NK-92 (cell line): ENCODE data around the gene RBP7.
"Not testable (repeated sequence)": the region's sequence is repeated elsewhere in the genome, so short reads cannot be mapped to it uniquely, and the experiment has no call there.

Experiments used
- DNase-seq: peaks from one replicate; lab custom pipeline; 2025; ENCODE audit not compliant: unreplicated experiment; lab: John Stamatoyannopoulos, UW

The RBP7 gene

GRCh38 chr1:9996624-9997582, at the start of gene RBP7:
RBP7 (plus strand) TSS chr1:9997228; CDS start chr1:9997259, 31 bp downstream.
- DNase-seq: no peak

GRCh38 chr1:9957726-9958125, 39.3 kb upstream of the RBP7 start:
- DNase-seq: no peak

- no peak for DNase-seq
Observed at GRCh38 chr1:9960011-9960410, 37.0 kb upstream of the RBP7 start.

GRCh38 chr1:9960706-9961562, 36.1 kb upstream of the RBP7 start:
- no peak for DNase-seq

GRCh38 chr1:9984253-9984652, 12.8 kb upstream of the RBP7 start:
- no peak for DNase-seq

- no peak for DNase-seq
Observed at GRCh38 chr1:9985001-9985400, 12.0 kb upstream of the RBP7 start.

- DNase-seq: no peak
Observed at GRCh38 chr1:9989773-9990172, 7.3 kb upstream of the RBP7 start.

GRCh38 chr1:9990944-9991343, 6.1 kb upstream of the RBP7 start:
- DNase-seq: no peak

- no peak for DNase-seq
Observed at GRCh38 chr1:9992910-9993309, 4.1 kb upstream of the RBP7 start.

GRCh38 chr1:9993561-9994075, 3.4 kb upstream of the RBP7 start:
- DNase-seq: no peak

GRCh38 chr1:10001016-10001665, 4.1 kb downstream of the RBP7 start:
- DNase-seq: no peak

GRCh38 chr1:10005248-10005647, 8.2 kb downstream of the RBP7 start:
- DNase-seq: not testable (repeated sequence)

GRCh38 chr1:10007169-10007568, 10.1 kb downstream of the RBP7 start:
- DNase-seq: no peak

GRCh38 chr1:10014016-10014415, 17.0 kb downstream of the RBP7 start:
- no peak for DNase-seq

GRCh38 chr1:10019561-10019960, 22.5 kb downstream of the RBP7 start:
- DNase-seq: no peak

- DNase-seq: no peak
Observed at GRCh38 chr1:10020086-10020485, 23.1 kb downstream of the RBP7 start.

- DNase-seq: not testable (repeated sequence)
Observed at GRCh38 chr1:10020678-10021077, 23.6 kb downstream of the RBP7 start.

- not testable (repeated sequence) for DNase-seq
Observed at GRCh38 chr1:10021992-10022391, 25.0 kb downstream of the RBP7 start.

- no peak for DNase-seq
Observed at GRCh38 chr1:10022656-10023055, 25.6 kb downstream of the RBP7 start.

GRCh38 chr1:10025354-10025753, 28.3 kb downstream of the RBP7 start:
- no peak for DNase-seq

GRCh38 chr1:10027027-10027426, 30.0 kb downstream of the RBP7 start:
- DNase-seq: no peak
